Upper lobe of left lung (tissue), 4 donors: ENCODE data around the gene DENND1C.

Source experiments
- POLR2A ChIP-seq, 4 donors: fragments of 450-650 bp; IDR thresholded peaks; one replicate each; pipeline ENCODE4 v1.5.1; 2016 to 2017; ENCODE audit warnings: antibody characterized with exemption in 4 of 4, mild to moderate bottlenecking in 2 of 4
- POLR2AphosphoS5 ChIP-seq, 2 donors: sonication (generic); formaldehyde crosslinking; IDR thresholded peaks; one replicate each; pipeline ENCODE4 v1.5.1; 2017; ENCODE audit warnings: antibody characterized with exemption in 2 of 2
- TF ChIP-seq, protein P1 (sequence below), 6 experiments: fragments of 450-650 bp in 4 of 6; fragments of 200-600 bp in 2 of 6; sonication (generic) in 2 of 6; IDR thresholded peaks; one replicate each; pipeline ENCODE4 v1.5.1; 2016 to 2019; ENCODE audit warnings: antibody characterized with exemption in 6 of 6

DNA sequence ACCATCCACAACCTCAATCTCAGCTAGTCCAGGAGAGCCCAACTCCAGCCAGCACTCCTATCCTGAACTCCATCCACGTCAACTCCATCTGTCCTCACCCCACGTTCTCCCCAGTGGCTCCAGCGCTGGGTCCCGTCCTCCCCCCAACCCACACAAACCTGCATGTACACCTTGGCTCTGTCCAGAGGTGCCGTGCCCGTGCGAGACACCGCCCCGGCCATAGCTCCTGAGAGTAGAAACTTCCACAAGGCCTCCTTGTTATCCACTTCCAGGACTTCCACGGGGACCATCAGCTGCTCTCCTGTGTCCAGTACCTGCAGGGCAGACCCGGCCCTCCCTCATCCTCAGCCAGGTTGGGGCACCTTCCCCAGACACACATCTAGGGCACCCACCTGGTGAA lies 49.7 kb downstream of the DENND1C start:
- TF ChIP-seq, protein P1, sequence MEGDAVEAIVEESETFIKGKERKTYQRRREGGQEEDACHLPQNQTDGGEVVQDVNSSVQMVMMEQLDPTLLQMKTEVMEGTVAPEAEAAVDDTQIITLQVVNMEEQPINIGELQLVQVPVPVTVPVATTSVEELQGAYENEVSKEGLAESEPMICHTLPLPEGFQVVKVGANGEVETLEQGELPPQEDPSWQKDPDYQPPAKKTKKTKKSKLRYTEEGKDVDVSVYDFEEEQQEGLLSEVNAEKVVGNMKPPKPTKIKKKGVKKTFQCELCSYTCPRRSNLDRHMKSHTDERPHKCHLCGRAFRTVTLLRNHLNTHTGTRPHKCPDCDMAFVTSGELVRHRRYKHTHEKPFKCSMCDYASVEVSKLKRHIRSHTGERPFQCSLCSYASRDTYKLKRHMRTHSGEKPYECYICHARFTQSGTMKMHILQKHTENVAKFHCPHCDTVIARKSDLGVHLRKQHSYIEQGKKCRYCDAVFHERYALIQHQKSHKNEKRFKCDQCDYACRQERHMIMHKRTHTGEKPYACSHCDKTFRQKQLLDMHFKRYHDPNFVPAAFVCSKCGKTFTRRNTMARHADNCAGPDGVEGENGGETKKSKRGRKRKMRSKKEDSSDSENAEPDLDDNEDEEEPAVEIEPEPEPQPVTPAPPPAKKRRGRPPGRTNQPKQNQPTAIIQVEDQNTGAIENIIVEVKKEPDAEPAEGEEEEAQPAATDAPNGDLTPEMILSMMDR (IDR thresholded peaks at IDR 0.05), result no peak
- TF ChIP-seq POLR2A (IDR thresholded peaks at IDR 0.05) (no peak), POLR2AphosphoS5 (IDR thresholded peaks at IDR 0.05) (no peak)
